IPS-NIHi11 (cell line): Measurements from ENCODE around the gene HNRNPUL1.
"Not testable (repeated sequence)": the region's sequence is repeated elsewhere in the genome, so short reads cannot be mapped to it uniquely, and the experiment has no call there.

Experiments
- DNase-seq: peaks from one replicate; pipeline ENCODE4 v3.0.0; 2012; ENCODE audit warnings: mixed read lengths, low spot score

The HNRNPUL1 gene

DNA sequence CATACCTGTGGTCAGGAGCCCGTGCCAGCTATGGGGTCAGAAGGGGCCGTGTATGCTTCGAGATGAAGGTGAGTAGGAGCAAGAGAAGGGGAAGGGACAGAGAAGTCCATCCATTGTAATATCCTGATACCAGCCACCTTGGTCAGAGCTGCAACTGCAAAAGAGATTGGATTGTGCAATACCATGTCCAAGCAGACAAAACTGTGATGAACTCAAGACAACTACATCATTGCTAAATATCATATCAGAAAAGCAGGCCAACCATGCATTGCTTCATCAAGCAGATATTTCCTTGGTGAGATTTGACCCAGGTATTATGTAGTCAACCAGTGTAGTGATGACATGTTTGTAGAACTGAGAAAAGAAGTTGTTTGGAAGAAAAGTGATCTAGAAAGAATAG, 12.1 kb downstream of the HNRNPUL1 start:
- no peak for DNase-seq

DNA sequence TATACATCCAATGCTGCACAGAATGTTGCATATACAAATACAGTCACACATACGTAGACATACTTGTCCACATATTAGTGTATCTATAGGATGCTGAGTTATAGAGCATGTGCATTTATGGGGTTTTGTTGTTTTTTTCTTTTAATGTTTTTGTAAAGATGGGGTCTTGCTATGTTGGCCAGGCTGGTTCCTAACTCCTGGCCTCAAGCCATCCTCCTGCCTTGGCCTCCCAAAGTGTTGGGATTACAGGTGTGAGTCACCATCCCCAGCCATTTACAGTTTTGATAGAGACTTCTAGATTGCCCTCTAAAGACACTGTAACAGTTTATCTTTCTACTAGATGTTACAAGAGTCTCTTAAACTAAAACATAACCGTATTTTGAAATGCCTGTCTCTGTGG, 14.3 kb downstream of the HNRNPUL1 start:
- DNase-seq: no peak

DNA sequence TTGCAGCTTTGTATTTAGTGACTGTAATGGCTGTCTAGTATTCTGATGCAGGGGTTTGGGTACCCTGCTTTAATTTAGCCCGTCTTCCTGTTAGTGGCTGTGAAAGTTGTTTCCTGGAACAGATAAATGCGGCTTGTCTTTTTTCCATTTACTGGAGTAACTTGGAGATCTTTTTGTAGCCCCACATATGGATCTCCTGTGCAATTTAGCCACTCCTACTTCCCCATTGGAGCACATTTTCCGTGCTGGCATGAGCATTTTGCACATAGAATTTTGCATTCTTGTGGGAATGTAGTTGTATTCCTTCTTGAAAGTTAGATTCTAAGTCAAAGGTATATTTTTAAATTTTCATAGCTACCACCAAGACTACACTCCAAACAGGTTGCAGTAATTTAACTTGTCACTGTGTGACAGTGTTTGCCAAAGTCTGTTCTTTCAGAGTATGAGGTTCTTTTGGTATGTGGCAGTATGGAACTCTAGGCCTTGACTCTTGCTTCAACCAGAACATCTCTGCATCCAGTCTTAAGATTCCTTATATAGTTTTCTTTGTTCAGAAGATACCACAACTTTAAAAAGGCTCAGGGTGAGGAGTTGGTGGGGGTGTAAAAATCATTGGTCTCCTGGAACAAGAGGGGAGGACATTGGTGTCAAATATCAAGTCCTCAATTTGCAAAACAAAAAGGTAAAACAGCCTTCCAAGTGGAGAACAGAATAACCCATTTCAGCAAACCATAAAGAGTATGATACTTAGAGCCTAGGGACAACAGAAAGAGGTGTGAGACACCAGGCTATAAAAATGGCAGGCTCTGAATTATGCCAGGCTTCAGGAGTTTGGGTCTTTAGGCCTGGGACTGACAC, 24.7 kb downstream of the HNRNPUL1 start:
- DNase-seq: no peak

DNA sequence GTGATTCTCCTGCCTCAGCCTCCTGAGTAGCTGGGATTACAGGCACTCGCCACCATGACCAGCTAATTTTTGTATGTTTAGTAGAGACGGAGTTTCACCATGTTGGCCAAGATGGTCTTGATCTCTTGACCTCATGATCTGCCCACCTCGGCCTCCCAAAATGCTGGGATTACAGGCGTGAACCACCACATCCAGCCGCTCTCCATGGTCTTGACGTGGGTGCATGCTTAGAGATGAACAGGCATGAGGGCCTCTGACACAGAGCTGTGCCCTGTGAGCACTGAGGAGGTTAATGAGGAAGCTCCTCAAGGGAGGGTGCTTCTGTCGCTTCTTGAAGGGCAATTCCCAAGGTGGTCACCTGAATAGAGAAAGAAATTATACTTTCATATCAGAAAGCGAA, 25.6 kb downstream of the HNRNPUL1 start:
- not testable (repeated sequence) for DNase-seq

DNA sequence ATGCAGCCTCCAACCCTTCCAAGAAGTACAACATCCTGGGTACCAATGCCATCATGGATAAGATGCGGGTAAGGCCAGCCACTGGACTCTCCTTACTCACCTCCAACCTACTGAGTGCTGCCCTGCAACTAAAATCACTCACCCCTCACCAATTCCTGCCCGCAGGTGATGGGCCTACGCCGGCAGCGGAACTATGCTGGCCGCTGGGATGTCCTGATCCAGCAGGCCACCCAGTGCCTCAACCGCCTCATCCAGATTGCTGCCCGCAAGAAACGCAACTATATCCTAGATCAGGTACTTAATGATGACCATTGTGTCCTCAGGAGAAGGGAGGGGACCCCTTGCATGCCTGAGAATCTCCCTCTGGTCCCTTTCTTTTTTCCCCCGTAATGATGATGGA, 30.2 kb downstream of the HNRNPUL1 start:
- DNase-seq: no peak

DNA sequence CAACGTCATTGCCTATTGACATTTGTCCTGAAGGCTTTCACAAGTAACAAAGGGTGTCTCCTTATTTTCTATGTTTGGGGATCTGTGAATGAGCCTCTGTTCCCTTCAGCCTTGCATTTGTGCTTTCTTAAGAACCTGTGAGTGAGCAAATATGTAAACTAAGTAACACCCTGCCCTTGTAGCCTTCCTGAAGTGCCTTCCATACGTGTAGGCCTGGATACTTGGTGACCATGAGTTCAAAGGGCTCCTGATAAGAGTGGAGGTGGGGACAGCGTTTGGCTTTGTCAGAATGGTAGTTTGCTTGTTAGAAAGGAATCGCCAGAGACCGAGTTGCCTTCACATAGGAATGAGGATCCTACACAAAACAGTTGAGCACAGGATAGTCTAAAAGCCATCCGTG, 31.3 kb downstream of the HNRNPUL1 start:
- DNase-seq: no peak

DNA sequence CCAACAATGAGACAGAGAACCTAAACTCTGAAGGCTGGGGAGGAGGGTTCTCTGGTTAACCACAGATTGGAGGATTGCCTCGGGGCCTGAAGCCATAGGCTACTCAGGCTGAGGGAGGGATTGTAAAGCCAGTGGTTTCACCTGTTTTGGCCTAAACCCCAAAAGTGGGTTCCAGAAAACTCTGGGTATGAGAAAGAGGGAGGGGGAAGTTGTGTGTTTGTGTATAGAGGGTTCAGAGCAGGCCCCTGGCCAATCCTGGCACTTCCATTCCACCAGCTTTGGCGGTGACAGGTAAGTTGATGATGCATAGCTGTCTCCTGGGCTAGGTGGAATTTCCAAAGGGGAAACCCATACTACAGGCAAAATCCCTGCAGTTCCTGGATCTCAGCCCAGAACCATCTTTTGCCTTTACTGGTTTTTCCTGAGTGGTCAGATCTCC, 32.3 kb downstream of the HNRNPUL1 start:
- no peak for DNase-seq

DNA sequence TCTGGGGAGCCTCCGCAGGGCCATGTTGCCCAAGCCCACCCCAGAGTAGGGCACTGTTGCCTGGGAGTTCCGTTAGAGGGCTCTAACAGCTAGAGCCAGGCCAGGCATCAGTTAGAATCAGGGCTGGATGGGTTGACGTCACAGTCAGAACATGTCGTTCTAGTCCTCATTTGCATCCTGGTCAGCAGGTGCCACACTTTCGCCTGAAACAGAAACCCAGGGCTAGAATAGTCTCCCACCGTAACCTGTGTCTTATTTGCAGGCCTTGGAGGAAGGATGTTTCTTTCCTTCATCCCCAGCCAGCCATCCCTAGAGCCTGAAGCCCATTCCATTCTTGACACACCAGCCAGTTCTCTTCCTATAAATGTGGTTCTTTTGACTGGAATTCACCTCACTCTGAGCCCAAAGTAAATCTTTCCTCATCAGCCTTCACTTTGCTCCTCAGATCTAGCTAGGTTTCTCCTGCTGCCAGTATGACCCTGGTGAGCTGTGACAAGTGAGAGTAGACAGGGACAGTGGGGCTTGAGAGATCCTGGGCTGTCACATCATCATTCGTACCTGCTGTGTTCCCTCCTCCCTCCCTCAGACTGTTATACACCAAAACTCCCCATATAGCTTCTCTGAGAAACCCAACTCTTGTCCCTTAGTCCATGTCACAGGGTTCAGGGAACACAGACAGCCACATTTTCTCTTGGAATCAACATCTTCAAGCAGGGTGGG, 33.6 kb downstream of the HNRNPUL1 start:
- no peak for DNase-seq

DNA sequence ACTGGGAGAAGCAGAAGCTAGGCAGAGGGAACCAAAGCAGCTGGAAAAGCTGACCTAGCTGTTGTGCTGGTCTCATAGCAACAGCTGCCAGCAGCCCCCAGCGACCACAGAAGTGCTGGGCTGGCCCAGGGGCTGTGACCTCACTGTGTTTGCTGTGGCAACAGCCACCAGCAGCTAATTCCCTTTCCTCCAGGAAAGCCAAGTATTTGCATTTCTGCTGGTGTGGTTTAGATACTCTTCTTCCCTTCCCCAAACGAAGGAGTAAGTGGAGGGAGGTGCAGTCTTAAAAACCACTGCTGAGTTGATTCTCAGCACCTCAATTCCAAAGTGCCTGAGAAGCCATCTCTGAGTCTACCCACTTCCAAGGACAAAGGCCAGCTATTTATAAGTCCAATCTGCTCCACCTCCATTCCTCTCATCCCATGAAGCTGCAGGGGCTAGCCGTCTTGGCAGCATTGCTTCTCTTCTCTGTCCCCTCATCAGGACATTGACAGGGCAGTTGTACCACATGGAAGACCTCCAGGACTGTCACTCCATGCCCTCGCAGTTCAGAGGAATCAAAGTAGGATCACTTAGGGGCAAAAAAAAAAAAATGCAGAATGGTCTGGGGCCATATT, 34.3 kb downstream of the HNRNPUL1 start:
- no peak for DNase-seq

DNA sequence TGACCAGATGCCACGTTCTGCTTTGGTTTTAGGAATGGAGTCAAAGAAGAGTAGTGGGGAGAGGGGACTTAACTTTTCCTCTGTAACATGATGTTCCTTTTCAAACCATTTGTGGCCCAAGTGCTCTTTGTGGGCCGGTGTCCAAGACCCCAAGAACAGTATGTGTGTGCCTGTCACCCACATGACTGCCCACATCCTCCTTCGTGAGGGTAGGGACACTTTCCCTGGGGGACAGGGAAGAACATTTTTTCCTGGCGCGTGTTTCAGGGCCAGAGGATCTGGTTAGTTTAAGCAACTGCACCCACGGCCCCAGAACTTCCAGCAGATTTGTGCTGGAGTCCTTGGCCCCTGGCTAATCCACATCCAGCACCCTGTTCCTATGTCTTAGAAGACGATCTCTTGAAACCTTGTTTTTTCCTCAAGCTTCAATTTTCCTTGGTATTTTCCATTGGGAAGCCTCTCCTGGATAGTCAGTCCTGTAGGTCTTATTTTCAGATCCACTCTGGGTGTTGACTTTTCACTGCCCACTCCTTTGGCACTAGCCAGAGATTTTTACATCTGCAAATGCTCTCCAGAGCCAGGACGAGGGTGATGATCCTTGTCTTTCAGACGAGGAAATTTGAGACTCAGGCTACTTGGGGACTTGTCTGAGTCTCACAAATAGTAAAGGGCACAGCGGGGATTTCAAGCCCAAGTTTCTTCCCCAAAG, 35.0 kb downstream of the HNRNPUL1 start:
- no peak for DNase-seq

DNA sequence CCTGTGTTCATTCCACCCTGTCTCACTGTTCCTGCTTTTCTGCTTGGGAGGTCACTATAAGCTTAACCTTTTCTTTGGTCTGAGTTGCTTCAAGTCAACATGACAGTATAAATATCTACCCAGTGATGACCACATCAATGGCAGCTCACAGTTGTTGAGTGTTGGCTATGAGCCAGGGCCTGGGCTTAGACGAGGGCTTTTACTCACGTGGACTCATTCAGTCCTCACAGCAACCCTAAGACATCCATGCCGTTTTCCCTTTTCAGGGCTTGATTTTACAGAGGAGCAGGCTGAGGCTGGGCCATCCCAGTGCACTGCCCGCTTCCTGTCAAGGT, 35.5 kb downstream of the HNRNPUL1 start:
- no peak for DNase-seq

DNA sequence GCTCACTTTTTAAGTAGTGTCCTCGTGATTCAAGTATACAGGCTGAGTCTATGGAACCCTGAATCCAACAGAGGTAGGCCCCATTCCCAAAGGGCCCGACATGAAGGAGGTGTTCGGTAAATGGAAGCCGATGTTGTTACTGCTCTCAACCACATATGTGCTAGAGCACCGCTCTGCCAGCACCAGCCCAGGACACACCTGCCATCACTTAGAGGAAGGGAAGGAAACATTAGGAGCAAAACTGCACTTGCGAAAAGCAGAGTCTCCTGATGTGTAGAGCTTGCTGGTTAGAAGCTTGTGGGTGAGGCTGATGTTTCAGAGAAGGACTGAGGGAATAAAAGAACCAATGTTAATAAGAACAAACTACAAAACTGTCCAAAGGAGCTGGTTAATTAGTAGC, 36.4 kb downstream of the HNRNPUL1 start:
- DNase-seq: no peak

DNA sequence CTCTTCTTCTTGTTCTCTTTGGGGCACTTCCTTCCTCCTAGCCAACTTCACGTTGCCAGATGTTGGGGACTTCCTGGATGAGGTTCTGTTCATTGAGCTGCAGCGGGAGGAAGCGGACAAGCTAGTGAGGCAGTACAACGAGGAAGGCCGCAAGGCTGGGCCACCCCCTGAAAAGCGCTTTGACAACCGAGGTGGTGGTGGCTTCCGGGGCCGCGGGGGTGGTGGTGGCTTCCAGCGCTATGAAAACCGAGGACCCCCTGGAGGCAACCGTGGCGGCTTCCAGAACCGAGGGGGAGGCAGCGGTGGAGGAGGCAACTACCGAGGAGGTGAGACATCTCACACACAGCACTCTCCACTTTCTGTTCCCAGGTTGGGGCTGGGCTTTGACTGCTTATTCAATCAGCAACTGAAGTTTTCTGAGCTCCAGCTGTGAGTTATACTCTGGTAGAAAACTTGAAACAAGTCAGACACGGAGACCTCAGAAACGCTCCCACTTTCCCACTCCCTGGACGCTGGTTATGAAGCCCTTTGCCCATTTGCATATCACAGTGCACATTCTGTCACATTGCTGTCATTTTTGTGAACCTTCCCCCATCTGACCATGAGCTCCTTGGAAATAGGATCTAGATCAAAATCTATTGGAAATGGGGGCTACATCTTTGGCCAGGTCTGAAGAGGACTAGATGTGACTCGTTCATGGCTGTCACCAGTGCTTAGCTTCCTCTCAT, 38.6 kb downstream of the HNRNPUL1 start:
- no peak for DNase-seq

DNA sequence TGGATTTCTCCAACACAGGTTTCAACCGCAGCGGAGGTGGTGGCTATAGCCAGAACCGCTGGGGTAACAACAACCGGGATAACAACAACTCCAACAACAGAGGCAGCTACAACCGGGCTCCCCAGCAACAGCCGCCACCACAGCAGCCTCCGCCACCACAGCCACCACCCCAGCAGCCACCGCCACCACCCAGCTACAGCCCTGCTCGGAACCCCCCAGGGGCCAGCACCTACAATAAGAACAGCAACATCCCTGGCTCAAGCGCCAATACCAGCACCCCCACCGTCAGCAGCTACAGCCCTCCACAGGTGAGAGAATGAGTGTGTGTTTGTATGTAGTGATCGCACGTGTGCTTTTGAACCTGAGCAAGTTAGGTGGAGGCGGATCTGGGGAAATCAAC, 39.8 kb downstream of the HNRNPUL1 start:
- DNase-seq: no peak

DNA sequence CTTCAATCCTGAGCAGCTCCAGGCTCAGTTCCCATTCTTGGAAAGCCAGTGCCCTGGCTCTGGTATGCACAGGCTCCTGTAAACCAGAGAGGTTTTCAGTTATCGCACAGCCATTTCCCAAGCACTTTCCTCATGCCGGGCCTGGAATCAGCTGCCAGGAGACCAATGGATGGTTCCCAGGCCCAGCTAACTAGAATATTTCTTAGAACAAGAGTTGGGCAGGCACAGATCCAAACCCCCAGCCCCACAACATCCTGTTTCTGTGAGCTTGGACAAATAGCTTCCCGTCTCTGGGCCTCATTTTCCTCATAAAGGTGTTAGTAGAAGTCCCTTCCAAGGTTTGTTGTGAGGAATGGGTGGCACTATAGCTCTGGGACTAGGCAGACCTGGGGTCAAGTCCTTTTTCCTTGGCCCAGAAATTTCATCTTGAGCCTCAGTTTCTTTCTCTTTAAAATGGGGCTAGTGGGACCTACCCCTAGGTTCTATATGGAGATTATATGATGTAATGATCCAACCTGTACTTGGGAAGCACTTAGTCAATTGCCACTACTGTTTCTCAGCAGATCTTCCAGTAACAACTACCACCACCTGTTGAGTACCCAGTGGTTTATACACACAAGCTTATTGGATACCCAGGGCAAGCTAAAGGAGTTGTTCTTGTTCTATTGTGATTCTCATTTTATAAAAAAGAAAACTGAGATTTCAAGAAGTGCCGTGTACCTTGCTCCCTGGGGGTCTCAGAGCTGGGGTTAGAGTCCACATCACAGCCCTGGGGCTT, 40.7 kb downstream of the HNRNPUL1 start:
- no peak for DNase-seq

DNA sequence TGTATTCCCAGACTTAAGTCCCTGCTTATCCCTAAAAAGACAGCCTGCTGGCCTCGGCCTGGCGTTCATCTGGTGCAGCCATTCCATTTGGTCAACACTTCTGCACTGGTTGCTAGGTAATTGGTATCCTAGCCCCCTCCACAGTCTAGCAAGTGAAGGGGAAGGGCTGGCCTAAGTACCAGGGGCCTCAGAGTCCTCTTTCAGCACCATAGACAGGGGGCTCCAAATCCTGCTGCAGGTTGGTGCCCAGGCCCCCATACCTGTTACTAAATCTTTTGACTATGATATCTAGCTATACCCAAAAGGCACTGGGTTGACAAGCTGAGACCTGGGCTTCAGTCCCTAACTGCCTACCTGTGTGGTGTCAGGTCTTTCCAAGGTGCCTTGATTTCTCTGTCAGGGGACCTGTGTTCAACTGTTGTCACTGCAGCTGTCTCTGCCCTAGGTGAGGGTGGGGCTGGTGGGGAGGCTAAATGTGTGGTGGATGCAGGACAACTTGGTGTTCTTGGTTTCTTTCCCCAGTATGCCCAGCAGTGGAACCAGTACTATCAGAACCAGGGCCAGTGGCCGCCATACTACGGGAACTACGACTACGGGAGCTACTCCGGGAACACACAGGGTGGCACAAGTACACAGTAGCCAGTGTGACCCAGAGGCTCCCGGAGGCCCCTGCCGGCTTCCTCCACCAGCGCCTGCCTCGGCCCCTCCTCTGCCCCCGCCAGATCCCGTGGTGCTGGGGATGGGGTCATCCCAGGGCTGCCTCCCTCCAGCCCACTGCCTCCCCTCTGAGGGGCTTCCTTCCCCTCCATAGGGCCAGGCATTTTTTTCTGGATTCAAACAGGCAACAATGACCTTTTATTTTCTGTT, 42.0 kb downstream of the HNRNPUL1 start:
- DNase-seq: no peak

DNA sequence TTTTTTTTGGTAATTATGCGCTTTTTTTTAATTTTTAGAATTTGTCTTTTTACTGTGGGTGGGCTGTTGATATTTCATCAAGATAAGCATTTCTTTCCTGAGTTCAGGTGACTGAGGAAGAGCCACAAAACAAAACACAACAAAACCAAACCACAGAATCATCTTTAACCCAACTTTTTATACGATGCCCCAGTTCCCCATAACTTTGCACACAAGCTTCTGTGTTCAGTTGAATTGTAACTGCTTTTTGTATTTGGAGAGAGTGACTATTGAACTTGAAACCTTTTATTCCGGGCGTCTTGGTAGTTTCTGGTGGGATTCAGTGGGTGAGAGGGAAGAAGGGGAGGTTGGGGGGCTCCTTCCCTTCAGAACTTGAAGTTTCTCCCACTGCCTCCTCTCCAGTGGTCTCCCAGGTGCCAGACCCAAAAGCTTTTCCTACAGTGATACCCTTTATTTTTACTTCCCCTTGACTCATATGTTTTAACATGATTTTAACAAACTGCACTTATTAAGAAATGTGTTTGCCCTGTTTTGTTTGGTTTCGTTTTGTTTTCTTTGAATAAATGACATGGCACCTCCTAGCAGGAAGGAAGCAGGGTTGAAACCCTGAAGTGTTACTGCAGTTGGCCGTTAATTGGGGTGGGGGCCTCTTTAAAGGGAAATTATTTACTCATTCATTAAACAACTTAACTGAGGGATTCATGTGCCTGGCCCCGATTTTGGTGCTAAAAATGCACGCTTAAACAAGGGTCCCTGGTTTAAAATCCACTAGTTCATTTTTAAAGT, 43.1 kb downstream of the HNRNPUL1 start:
- DNase-seq: no peak

DNA sequence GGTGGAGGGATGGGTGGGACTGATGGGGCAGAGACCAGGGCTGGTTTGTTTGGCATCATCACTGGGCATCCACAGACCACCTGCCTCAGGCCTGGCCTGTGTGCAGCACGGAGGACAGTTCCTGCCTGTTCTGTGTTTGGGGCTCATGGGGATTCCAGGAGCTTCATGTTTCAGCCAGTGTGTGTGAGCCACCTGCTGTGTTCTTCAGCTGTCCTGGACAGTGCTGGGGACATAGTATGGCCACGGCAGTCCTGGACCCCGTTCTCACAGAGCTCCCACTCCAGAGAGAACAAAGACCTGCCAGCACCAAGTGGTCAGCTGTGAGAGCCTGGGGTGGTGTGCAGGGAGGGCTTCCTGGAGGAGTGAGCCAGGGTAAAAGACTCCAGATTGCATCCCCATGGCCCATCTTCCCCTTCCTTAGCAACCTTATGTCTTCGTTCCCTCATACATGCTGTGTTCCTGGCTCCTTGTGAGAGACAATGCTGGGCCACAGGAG, 43.8 kb downstream of the HNRNPUL1 start:
- no peak for DNase-seq
